Occipital lobe (tissue), 2 donors: ENCODE measurements around the gene CEP68. TPM values are rescaled to one million over a fixed set of nuclear protein-coding genes. Genes with fewer than 3 reads are reported as not detected.
"Not testable (repeated sequence)": the region's sequence is repeated elsewhere in the genome, so short reads cannot be mapped to it uniquely, and the experiment has no call there.

Experiments used
- DNase-seq: peaks from one replicate; lab custom pipeline; 2025; lab: John Stamatoyannopoulos, UW
- total RNA-seq: library from RNA; depleted of rRNA; stranded (reverse); fragments of >200 nt; gene quantifications from one replicate; pipeline ENCODE4 v1.2.3, GENCODE V29; 2014

CEP68 gene
- total RNA-seq, 1 donor from 2014 or later = 48.2 TPM

DNA sequence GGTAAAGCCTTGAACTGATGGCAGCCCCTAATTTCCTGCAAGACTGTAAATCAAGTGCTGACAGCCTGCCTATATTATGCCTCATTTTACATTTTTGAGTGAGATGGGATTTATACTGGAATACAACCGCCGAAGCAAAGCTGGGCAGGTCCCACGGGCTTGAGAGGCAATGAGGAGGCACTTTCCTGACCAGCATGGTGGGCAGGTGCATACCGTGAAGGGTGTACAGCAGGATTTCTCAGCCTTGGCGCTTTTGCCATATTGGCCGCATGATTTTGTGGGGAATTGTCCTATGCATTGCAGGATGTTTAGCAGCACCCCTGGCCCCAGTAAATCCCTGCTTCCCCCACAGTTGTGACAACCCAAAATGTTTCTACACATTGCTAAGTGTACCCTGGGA is 22.8 kb downstream of the CEP68 start:
- DNase-seq = no peak

DNA sequence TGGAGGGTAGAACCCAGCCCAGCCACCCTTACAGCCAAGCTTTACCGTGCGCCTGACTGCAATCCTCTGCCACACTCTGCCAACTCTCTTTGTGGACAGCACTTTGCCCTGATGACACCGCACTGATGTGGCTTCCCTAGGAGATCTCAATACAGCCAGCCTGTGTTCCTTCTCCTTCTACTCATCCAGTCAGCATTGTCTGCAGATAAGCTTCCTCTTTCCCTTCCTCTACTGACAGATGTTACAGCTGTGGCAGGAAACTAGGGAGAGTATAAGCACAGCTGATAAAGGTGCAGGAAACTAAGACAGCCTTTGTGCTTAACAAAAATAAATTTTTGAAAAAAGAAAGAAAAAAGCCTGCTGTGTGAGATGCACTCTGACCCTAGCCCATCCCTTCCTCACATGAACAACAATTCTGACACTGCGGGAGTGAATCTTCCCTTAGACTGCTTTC is 25.0 kb downstream of the CEP68 start:
- no peak for DNase-seq

DNA sequence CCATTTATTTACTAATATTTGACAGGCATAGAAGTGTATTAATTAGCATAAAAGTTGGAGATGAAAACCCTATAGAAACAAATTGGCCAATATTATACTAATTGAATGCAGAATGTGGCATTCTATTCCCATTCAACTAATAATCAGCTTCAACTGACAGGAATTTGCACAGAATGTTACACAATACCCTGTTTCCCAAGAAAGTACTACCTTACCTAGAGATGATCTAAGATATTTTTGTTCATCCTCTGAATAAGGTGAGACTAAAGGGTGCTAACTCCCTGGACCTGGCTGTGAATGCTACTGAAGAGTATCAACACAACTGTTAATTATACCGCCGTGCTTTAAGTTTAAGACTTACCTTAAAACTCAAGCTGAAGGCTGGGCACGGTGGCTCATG is 28.9 kb downstream of the CEP68 start:
- DNase-seq = no peak

DNA sequence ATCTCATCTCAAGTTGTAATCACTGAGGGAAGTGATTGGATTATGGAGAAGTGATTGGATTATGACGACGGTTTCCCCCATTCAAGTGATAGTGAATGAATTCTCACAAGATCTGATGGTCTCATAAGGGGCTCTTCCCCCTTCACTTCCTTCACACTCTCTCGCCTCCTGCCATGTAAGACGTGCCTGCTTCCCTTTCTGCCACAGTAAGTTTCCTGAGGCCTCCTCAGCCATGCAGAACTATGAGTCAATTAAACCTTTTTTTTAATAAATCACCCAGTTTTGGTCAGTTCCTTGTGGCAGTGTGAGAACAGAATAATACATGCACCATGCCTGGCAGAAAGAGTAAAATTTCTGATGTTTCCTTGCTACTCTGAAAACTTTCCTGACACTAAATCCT is 36.6 kb downstream of the CEP68 start:
- DNase-seq = no peak

DNA sequence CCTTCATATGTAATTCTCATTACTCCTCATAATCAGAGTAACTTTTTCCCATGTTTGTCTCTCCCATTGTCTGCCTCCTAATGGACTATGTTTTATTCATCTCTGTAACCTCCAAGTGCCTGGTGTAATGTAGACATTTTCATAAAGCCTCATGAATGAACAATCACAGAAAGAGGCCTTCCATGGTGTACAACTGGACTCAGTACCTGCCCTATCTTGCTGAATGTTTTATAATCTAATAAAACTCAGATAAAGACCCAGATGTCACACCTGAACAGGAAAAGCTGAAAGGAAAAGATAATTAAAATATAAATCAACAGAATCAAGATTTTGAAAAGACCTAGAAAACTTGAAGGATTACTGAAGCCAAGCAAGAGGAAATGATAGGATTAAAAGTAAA is 37.0 kb downstream of the CEP68 start:
- no peak for DNase-seq

DNA sequence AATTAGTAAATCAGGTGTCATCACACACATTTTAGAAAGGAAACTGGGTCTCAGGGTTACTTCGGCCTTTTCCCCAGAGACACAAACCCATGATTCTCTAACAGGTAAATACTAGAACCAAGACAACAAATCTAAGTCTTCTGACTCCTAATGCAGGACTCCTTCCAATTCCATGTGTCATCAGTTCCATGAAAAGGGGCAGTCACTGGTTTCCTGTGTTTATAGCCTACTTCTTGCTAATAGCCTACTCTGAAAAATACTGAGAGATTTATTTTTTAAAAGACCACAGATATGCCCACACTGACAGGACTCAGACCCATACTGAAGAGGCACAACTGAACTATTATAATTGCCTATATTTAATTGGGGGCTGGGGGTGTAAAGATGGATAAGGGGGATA is 40.7 kb downstream of the CEP68 start:
- DNase-seq = no peak

DNA sequence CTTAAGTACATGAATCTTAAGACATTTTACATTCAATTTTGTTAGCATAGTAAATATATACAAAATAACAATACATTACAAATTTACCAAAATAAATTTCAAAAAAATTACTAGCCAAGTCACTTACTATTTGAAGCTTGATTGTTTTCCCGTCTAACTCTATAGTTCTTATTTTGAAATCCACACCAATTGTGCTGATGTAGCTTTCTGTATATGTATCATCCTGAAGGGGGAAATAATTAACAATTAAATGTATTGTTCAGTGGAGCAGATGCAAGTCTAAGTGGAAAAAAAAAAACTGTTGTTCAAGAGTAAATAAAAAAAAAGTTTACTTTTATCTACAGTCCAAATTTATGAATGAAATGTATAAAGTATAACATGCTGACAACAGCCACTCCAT is 41.6 kb downstream of the CEP68 start:
- no peak for DNase-seq

DNA sequence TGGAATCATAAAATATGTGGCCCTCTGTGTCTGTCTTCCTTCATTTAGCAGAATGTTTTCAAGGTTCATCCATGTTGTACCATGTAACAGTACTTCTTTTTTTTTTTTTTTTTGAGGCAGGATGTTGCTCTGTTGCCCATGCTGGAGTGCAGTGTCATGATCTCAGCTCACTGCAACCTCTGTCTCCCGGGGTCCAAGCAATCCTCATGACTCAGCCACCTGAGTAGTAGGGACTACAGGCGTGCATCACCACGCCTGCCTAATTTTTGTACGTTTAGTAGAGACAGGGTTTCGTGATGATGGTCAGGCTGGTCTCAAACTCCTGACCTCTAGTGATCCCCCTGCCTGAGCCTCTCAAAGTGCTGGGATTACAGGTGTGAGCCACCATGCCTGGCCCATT is 42.5 kb downstream of the CEP68 start:
- no peak for DNase-seq

DNA sequence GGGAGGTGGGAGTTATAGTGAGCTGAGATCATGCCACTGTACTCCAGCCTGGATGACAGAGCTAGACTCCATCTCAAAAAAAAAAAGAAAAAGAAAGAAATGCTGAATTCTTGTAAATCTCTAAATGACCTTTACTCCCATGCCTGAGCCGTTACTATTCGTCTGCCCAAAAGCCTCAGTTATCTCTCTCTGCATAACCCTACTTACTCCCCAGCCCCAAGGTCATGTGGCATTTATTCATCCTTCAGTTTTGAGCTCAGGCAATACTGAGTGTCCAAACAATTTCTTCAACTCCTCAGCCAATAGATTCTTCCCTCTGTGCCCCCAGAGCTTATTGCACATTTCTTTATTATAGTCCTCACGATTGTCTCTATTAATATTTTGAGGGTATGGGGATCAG is 44.9 kb downstream of the CEP68 start:
- DNase-seq = no peak

DNA sequence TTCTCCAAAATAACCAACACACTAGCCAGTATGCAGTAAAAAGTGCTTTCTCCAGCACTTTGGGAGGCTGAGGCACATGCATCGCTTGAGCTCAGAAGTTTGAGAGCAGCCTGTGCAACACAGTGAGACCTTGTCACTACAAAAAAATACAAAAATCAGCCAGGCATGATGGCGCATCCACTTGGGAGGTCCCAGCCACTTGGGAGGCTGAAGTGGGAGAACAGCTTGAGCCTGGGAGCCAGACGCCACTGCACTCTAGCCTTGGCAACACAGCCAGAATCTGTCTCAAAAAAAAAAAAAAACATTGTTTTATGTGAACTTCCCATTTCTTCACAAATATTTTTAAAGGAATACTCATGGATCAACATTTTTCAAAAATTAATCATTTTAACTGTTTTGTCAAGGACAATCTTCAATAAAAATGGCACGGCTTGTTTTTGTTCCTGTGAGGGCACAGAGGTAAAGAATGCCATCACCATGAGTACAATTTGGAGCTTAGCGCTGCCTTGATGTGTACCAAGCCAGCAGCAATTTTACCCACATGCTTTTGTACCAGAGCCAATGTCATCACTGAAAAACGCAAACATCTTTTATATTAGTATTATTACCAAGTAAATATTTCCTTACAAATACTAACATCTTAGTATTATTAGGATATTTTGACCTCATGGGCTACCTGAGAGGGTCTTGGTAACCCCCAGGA is 46.9 kb downstream of the CEP68 start:
- DNase-seq = no peak

DNA sequence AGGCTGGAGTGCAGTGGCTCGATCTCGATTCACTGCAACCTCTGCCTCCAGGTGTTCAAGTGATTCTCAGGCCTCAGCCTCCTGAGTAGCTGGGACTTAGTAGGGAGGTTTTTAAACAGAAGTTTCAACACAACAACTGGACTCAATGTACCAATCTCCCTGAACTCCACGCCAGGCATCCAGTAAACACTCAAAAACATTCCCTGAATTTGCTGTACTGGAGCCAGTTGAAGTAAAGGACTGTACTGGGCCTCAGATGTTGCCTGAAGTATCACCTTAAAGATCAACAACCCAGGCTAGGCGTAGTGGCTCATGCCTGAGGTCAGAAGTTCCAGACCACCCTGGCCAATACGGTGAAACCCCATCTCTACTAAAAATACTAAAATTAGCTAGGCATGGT is 51.3 kb downstream of the CEP68 start:
- no peak for DNase-seq

DNA sequence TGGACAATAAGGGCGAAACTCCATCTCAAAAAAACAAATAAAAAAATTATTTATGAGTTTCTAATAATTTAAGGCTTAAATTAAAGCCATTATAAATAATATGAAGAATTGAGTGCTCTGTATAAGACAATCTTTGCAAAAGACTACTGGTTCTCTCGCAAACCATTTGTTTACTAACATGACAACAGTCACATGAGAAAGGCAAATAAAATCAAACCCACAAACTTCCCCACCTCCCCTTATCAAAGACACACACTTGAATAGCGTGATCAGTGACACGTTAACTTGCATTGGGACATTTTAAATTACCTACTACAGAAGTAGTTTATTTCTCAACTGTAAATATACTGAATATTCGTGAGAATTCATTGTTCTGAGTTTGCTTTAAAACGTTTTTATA is 52.6 kb downstream of the CEP68 start:
- DNase-seq = no peak

DNA sequence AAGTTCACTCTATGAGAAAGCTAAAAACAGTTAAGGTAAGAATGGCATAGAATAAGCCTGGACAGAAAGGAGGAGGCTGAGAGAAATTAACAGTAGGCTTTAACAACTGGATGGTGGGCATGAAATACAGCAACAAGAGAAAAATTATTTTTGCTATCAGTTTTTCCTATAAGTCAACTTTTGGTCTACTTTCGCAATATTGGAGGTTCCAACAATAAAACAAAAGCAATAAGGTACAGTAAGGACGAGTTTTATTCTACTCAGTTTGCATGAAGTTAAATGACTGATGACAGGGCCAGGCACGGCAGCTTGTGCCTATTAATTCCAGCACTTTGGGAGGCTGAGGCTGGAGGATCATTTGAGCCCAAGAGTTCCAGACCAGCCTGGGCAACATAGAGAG is 56.4 kb downstream of the CEP68 start:
- DNase-seq = no peak

DNA sequence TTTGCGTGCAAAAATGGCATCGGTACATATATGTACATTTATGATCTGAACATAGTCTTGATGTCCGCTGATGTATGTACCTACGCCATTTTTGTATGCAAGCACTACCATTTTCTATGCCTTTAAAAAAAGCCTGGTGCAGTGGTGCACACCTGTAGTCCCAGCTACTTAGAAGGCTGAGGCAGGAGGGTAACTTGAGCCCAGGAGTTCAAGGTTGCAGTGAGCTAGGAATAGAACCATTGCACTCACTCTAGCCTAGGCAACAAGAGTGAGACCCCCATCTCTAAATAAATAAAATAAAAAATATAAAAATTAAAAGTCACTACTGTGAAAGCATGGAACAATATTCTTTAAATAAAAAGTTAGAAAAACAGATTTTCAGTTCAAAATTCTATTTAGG is 57.0 kb downstream of the CEP68 start:
- no peak for DNase-seq

DNA sequence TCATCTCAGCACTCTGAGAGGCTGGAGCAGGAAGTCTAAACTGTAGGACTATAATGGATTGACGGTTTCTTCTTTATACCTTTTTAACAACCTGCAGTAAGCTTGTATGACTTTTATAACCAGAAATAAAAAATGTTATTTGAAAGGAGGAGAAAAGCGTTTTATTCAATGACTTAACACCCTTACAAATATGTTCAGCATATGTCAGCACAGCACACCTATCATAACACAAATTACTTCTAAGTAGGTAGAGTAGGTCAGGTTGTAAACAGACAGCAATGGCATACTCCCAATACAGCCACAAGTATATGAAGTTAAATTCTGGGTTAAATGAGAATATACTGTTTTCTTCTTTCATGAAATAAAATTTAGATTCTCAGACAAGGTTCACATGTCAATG is 57.6 kb downstream of the CEP68 start:
- no peak for DNase-seq

DNA sequence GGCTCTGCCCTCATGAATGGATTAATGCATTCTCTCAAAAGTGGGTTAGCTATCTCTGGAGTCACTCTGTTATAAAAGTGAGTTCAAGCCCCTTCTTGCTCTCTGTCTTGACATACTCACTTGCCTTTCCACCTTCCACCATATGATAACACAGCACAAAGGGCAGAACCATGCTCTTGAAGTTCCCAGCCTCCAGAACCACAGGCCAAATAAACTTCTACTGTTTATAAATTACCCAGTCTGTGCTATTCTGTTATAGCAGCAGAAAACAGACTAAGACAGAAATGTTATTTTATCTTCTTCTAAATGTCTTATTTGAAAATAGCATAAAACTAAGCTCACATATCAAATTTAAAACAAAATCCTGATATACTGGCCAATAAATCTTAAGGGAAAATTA is 58.7 kb downstream of the CEP68 start:
- DNase-seq = no peak

DNA sequence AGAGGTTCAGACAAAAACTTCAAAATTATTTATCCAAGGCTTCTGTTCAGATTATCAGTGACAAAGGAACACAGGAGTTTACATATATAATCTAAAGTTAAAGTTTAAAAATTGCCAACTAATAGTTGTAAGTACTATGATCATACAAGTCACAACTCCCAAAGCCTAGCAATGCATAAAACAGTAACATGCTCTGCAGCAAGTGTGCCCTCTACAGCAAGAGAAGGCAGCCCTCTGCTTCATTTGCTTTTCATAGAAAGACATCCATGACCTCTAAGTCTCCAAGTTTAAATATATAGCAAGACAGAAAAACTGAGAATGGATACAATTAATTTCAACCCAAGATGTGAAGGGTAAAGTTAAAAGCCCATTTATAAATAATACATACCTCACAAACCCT is 60.4 kb downstream of the CEP68 start:
- no peak for DNase-seq

DNA sequence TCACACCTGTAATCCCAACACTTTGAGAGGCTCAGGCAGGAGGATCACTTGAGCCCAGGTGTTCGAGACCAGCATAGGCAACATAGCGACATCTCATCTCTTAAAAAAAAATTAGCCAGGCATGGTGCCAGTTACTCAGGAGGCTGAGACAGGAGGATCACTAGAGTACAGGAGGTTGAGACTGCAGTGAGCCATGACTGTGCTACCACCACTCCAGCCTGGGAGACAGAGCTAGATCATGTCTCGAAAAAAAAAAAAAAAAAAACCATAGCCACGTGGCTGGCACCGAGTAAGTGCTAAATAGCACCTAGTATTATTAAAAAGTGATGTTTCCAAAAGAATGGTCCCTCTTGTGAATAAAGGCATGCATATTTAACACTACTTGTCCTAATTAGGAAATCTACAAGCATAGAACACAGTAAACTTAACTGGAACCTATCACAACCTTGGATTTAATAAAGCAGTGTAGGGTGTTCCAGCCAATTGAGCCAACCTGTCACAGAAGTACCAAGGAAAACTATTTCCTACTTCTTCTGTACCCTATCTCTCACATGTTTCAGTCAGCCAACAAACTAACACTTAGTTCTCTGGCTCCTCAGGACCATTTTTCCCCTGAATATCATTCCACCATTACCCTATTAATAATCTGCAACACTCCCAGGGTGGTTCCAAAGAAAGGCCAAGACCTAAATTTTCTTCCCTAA is 64.9 kb downstream of the CEP68 start:
- DNase-seq = no peak

DNA sequence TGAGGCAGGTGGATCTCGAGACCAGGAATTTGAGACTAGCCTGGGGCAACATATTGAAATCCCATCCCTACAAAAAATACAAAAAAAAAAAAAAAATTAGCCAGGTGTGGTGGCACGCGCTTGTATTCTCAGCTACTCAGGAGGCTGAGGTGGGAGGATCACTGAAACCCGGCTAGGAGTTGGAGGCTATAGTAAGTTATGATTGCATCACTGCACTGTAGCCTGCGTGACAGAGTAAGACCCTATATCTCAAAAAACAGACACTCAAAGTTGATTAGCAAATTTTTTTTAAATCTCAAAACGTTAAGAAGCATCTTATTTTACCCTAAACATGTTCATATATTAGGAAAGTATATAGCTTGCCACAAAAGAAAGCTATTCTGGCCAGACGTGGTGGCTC is 66.1 kb downstream of the CEP68 start:
- DNase-seq = no peak

DNA sequence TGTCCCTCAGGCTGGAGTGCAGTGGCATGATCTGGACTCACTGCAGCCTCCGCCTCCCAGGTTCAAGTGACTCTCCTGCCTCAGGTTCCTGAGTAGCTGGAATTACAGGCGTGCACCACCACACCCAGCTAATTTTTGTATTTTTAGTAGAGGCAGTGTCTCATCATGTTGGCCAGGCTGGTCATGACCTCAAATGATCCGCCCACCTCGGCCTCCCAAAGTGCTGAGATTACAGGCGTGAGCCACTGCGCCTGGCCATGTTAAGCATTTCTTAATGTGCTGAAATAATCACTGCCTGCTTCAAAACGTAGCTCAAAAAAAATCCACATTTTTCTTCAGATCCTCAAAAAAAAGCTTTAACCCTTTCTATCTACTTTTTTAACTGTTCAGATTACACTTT is 69.2 kb downstream of the CEP68 start:
- DNase-seq = not testable (repeated sequence)

DNA sequence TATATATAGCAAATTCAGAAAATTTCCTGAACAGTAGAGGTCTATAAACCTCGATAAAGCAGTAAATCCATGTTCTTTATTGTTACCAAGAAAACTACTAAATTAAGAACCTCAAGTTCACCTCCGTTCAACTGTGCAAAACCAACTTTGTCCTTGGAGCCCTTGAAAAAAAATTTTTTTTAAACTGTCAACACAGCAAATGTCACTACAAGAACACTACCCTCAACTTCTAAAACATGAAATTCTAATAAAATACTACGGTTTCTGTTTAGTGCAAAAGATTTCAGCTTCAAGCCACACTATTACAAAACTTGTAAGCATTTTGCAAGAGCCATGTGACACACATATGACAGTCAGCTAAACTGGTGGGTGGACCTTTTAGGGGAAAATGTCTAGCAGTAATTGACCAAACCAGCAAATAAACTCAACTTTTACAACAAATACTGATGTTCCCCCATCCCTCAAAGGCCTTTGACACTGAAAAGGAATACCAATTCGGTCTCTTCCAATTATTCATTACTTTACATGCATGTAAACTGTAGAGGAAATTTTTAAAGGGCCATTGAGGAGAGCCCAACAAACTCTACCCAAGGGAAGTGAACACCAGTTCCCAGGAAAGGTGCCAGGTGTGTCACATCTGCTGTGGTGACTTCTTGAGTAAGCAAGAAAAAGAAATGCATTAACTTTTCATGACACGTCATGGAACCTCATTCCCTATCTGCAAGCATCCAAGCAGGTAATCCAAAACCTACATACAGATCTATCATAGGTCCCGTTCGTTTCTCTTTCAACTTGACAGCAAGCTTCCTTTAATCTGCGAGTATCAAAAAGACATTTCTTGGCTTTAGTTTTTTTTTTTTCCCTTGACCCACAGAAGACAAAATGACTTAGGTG is 72.3 kb downstream of the CEP68 start:
- DNase-seq = no peak

DNA sequence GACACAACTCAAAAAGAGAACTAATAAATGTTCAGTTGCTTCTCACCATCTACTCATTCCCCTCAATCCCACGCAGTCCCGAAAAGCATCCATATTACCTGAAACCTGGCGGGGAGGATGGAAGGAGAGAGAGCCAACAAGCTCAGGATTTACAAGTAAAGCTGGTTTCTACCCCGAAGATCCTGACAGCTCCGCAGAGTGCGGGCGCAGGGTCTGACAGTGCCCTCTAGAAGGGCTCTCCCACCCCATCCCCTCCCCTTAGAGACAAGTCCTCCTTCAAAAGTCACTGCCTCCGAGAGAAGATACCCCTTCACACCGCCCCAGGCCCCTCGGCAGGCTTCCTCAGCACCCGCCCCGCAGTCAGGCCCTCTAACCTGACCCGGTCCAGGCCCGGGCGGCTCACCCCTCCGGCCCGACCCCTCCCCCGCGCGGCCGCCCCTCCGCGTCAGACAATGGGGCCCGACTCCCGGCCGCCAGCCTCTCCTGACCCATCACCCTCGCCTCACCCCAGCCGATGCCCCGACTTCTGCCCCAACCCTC is 73.1 kb downstream of the CEP68 start:
- DNase-seq = no peak
